ENCODE results near the gene MFSD12. TPM values are rescaled to one million over a fixed set of nuclear protein-coding genes. Genes with fewer than 3 reads are reported as not detected.

The MFSD12 gene
- total RNA-seq, 1 donor from 2014 or later: 138 TPM

DNA sequence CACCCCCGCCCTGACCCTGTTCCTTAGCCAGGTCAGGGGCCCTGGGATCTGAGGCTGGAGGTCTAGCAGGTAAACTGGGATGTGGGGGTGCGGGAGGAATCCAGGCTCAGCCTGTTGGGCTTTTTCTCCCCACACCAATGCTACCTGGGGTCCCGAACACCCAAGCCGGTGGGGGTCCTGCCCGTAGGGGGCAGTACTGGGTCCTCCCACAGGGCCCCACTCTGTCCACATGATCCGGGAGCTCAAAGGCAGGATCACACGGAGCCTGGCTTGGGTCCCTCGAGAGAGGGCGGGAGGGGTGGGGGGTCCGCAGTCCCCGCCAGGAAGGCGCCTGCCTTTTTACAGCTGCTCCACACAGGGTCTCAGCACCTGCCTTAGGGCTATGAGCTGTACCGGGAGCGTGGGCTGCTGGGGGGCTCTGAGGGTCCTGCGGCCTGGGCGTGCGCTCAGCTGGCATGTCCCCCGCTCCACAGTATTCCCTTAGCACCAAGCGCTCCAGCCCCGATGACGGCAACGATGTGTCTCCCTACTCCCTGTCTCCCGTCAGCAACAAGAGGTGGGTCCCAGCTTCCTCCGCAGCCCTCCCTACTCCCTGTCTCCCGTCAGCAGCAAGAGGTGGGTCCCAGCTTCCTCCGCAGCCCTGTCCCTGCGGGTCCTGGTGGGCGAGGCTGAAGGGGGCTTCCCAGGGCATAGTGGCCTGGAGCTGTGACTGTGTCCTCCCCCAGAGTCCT, 30.7 kb downstream of the MFSD12 start:
- no peak for DNase-seq (ENCODE audit: extremely low read depth, low read depth, low spot score)

GRCh38 chr19:3524904-3525451, 32.4 kb downstream of the MFSD12 start:
- DNase-seq (ENCODE audit: extremely low read depth, low read depth, low spot score): no peak

GRCh38 chr19:3524078-3524842, 33.1 kb downstream of the MFSD12 start:
- no peak for DNase-seq (ENCODE audit: extremely low read depth, low read depth, low spot score)

DNA sequence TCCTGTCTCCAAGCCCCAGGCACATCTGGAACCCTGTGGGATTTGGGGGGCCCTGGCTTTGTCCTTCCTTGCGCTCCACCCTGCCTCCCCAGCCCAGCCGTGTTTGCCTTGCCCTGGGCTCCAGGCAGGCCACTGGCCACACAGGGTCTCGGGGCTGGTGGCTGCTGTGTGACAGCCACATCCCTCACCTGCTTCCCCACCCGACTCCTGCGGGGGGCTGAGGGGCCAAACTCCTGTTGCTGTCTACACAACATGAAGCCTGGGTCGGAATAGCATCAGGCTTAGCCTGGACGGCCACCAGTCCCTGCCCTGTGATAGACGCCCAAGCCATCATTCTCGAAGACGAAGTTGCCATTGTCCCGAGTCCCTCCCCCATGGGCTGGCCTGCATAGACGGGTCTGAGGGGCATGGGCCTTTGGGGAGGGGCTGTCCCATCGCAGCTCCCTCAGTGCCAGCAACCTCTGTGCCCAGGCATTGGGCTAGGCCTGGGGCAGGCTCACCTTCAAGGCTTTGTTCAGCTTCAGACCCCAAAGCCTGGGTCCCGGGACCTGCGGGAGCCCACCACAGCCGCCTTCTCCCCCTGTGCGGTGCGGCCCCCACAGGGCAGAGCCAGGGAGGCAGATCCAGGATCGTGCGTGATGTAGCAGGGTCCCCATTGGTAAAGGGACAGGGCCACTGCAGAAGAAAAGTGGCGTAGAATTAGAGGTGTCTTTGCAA, 33.9 kb downstream of the MFSD12 start:
- DNase-seq (ENCODE audit: extremely low read depth, low read depth, low spot score): no peak

- DNase-seq (ENCODE audit: extremely low read depth, low read depth, low spot score): no peak
Measured at GRCh38 chr19:3522421-3523360, 34.7 kb downstream of the MFSD12 start.

DNA sequence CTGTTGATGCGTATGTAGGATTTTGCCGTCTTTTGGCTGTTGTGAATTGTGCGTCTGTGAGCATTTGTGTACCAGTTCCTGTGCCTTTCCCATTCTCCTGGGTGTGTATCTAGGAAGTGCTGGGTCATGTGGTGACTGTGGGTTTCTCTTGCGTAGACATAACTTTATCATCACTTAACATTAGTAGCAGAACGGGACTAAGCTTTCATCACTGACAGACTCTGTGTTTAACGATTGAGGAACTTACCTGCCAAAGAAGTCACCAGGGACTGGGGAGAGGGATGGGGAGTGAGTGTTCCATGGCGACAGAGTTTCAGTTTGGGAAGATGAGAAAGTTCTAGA, 36.3 kb downstream of the MFSD12 start:
- no peak for DNase-seq (ENCODE audit: extremely low read depth, low read depth, low spot score)

- DNase-seq (ENCODE audit: extremely low read depth, low read depth, low spot score): no peak
Measured at GRCh38 chr19:3520166-3521103, 37.0 kb downstream of the MFSD12 start.

DNA sequence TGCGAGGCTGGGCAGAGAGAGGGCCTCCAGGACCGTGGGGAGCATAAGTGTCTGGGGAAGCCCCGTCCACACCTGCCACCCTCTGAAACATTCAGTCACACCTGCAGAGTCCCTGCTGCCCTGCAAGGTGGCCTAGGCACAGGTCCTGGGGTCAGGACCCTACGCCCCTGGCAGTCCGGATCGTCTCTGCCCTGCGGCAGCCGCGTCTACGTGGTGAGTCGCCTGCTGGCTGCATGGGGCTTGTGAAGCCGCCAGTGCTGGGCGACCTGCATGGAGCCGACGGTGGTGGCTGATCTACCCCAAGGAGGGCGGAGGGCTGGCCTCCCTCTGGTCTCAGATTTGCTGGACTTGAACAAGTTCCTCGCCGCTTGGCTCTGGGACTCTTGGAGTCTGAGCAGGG, 38.3 kb downstream of the MFSD12 start:
- no peak for DNase-seq (ENCODE audit: extremely low read depth, low read depth, low spot score)

GRCh38 chr19:3518659-3519058, 38.7 kb downstream of the MFSD12 start:
- no peak for DNase-seq (ENCODE audit: extremely low read depth, low read depth, low spot score)

- no peak for DNase-seq (ENCODE audit: extremely low read depth, low read depth, low spot score)
Measured at GRCh38 chr19:3518255-3518654, 39.1 kb downstream of the MFSD12 start.

DNA sequence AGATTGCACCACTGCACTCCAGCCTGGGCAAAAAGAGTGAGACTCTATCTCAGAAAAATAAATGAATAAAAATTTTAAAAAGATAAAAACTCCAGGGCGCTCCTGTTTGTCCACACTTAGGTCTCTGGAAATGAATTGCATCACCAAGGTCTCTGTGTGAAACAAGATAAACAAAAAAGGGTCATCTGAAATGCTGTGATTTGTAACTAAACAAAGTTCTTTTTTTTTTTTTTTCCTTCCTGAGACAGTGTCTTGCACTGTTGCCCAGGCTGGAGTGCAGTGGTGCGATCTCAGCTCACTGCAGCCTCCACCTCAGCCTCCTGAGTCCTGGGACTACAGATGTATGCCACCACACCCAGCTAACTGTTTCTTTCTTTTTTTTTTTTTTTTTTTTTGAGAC, 39.7 kb downstream of the MFSD12 start:
- no peak for DNase-seq (ENCODE audit: extremely low read depth, low read depth, low spot score)

- DNase-seq (ENCODE audit: extremely low read depth, low read depth, low spot score): no peak
Measured at GRCh38 chr19:3516675-3517207, 40.6 kb downstream of the MFSD12 start.

DNA sequence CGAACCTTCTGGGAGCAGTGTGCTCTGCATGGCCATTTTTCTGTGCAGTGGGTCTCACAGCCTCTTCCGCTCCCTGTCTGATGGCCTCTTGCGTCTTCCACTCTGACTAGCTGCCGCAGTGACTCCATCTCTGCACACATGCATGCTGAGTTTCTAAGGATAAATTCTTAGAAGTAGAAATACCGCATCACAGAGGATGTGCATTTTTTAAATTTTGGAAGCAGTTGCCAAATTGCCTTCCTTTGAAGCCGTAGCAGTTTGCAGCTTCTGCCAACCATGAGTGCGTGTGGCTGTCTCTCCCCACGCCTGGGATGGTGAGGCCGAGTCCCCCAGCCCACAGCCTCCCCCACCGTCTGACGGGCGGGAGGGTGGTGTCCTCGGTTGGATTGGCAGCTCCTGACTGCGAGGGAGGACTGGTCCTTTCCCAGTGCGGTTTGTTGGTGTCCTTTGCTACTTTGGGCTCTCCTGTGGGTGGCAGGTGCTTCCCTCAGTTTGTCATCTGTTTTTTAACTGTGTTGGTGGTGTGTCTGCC, 41.4 kb downstream of the MFSD12 start:
- no peak for DNase-seq (ENCODE audit: extremely low read depth, low read depth, low spot score)

- DNase-seq (ENCODE audit: extremely low read depth, low read depth, low spot score): no peak
Measured at GRCh38 chr19:3514930-3515329, 42.5 kb downstream of the MFSD12 start.

DNA sequence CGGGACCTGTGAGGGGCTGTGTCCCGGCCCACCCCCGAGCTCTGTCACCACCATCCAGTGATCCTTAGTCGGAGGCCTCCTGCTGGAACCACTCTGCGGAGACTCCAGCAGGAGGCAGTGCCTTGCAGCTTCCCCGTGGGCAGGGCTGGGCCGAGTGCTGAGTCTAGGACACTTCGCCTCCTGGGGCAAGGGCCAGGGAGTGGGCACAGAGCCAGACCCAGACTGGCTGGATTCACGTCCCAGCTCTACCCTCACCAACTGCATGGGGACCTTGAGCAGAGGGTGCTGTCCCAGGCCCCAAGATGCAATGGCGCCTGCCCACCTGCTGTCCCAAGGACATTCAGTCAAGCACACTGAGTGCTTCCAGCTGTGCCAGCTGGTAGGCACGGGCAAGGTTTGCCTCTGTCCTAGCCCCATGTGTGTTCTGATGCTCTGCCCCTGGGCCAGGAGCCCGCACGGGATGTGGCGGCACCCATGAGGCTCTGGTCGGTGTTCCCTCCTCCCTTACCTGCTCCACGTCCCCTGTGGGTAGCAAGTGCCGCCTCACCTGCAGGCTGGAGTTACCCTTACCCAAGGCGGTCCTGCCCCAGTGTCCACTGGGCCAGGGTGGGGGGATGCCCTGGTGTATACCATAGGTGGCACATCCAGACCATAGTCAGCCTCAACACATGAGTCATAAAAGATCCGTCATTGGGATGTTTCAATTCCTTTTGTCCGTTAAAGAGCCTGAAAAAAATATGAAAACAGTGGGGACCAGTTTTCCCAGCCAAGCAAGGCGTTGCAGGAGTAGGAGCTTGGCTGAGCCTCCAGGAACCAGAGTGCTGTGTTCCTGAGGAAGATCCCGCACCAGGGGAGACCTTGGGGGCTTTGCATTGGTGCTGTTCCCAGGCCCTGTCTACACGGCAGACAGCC, 43.9 kb downstream of the MFSD12 start:
- DNase-seq (ENCODE audit: extremely low read depth, low read depth, low spot score): no peak

GRCh38 chr19:3512562-3513228, 44.7 kb downstream of the MFSD12 start:
- DNase-seq (ENCODE audit: extremely low read depth, low read depth, low spot score): no peak

Data from glomerular endothelial cell (primary cell).